ENCODE data around the gene TTC31.

DNA sequence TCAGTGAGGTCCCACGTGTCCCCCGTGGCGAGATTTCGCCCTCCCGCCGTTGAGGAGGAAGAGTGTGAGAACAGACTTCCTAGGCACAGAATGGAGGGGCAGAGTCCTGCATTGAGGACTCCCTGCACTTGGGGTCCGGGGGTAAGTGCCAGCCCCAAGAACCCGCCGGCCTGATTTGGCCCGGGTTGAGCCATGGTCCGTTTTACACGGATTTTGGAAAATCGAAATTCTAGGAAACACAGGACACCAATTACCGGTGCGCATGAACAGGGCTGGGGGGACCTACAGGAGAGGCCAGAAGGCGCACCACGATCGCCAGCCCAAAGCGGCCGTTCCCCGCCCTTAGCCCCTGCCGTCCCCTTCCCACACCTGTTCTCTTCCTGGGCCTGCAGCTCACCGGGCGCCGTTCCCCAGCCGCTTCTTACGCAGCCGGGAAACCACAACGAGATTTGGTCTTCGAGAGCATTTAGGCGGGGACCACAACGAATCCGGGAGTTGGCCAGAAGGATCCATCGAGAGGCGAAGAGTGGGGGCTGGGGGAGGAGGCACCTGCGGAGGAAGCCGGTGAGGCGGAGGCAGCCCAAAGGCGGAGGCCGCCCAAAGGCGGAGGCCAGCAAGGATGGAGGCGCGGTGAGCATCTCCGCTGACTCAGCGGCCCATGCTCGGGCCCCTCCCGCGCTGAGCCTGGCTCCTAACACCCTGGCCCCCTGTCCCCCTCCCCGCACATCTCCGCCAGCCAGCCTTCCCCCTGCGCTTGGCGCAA, 30.9 kb downstream of the TTC31 start:
- TF ChIP-seq, protein P1, sequence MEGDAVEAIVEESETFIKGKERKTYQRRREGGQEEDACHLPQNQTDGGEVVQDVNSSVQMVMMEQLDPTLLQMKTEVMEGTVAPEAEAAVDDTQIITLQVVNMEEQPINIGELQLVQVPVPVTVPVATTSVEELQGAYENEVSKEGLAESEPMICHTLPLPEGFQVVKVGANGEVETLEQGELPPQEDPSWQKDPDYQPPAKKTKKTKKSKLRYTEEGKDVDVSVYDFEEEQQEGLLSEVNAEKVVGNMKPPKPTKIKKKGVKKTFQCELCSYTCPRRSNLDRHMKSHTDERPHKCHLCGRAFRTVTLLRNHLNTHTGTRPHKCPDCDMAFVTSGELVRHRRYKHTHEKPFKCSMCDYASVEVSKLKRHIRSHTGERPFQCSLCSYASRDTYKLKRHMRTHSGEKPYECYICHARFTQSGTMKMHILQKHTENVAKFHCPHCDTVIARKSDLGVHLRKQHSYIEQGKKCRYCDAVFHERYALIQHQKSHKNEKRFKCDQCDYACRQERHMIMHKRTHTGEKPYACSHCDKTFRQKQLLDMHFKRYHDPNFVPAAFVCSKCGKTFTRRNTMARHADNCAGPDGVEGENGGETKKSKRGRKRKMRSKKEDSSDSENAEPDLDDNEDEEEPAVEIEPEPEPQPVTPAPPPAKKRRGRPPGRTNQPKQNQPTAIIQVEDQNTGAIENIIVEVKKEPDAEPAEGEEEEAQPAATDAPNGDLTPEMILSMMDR (IDR thresholded peaks at IDR 0.05), result no peak
- TF ChIP-seq POLR2AphosphoS5 (IDR thresholded peaks at IDR 0.05), result peak; percentile 75

Measured in gastroesophageal sphincter (tissue), 3 donors.